ENCODE data around the gene AFMID. TPM values are rescaled to one million over a fixed set of nuclear protein-coding genes. Genes with fewer than 3 reads are reported as not detected.
A peak's percentile ranks its signal among the peaks of the same experiment; 100 is the strongest.

AFMID gene
- total and polyA plus RNA-seq, 2 of the 13 experiments (the other 11 are each of a cell fraction or from before 2014, with no cell fraction given), result 249 to 270 TPM

GRCh38 chr17:78168242-78168902 lies 18.8 kb upstream of the AFMID start, which contains the start of gene SYNGR2 (continued):
- peak; percentile 76; the same call in 1 of the 2 replicates for TF ChIP-seq ZHX1 (CRISPR knock-in tag; IDR thresholded peaks at IDR 0.05; ENCODE audit: low read depth)
- TF ChIP-seq SSRP1 (CRISPR knock-in tag; IDR thresholded peaks at IDR 0.05), result no peak
- TF ChIP-seq ZBTB7B (CRISPR knock-in tag; IDR thresholded peaks at IDR 0.05), result peak; percentile 91
- TF ChIP-seq KDM5B (CRISPR knock-in tag; IDR thresholded peaks at IDR 0.05; ENCODE audit: borderline replicate concordance), result peak; percentile 54; the same call in 1 of the 2 replicates
- no peak for TF ChIP-seq ZBTB44 (CRISPR knock-in tag; IDR thresholded peaks at IDR 0.05)
- peak; percentile 88; the same call in 1 of the 2 replicates for TF ChIP-seq ZNF776 (CRISPR knock-in tag; IDR thresholded peaks at IDR 0.05)
- TF ChIP-seq TEAD3 (CRISPR knock-in tag; optimal IDR thresholded peaks at IDR 0.05; ENCODE audit: borderline replicate concordance), result peak; percentile 66
- TF ChIP-seq ZNF570 (CRISPR knock-in tag; IDR thresholded peaks at IDR 0.05; ENCODE audit: borderline replicate concordance), result 0 out of 2 replicates have a peak, but pooled peaks have one; percentile 35
- TF ChIP-seq POGZ (CRISPR knock-in tag; IDR thresholded peaks at IDR 0.05), result peak; percentile 54
- peak; percentile 20; the same call in 1 of the 2 replicates for TF ChIP-seq PRDM10 (CRISPR knock-in tag; IDR thresholded peaks at IDR 0.05; ENCODE audit: low read depth)
- no peak for TF ChIP-seq USF2 (IDR thresholded peaks at IDR 0.05; ENCODE audit: low read depth, low read length)
- TF ChIP-seq USF2 (CRISPR knock-in tag; IDR thresholded peaks at IDR 0.05; ENCODE audit: borderline replicate concordance), result no peak

All from HepG2 (cell line).